Suprapubic skin (tissue), 4 donors: Measurements from ENCODE around the gene HSPA5. TPM values are rescaled to one million over a fixed set of nuclear protein-coding genes. Genes with fewer than 3 reads are reported as not detected.
A peak's percentile ranks its signal among the peaks of the same experiment; 100 is the strongest.
"Not testable (repeated sequence)": the region's sequence is repeated elsewhere in the genome, so short reads cannot be mapped to it uniquely, and the experiment has no call there.

ENCODE experiments used
- DNase-seq, 2 donors: peaks; one replicate each; pipeline ENCODE4 v3.0.0-alpha.2; 2019; ENCODE audit warnings: low spot score in 2 of 2
- H3K27ac ChIP-seq: fragments of 200-600 bp; sonication (generic); one replicate; pipeline ENCODE4 v1.5.1; 2019
- H3K27me3 ChIP-seq: fragments of 200-600 bp; sonication (generic); one replicate; pipeline ENCODE4 v1.5.1; 2019
- H3K36me3 ChIP-seq: fragments of 200-600 bp; sonication (generic); one replicate; pipeline ENCODE4 v1.5.1; 2019
- H3K4me1 ChIP-seq: fragments of 200-600 bp; sonication (generic); one replicate; pipeline ENCODE4 v1.5.1; 2019
- H3K4me3 ChIP-seq: fragments of 200-600 bp; sonication (generic); one replicate; pipeline ENCODE4 v1.5.1; 2019; ENCODE audit warnings: mild to moderate bottlenecking
- H3K9me3 ChIP-seq: fragments of 200-600 bp; sonication (generic); one replicate; pipeline ENCODE4 v1.5.1; 2019
- EP300 ChIP-seq: sonication (generic); formaldehyde crosslinking; IDR thresholded peaks from one replicate; pipeline ENCODE4 v1.6.1; 2017; ENCODE audit warnings: antibody characterized with exemption
- POLR2A ChIP-seq, 2 donors: fragments of 450-650 bp; IDR thresholded peaks; one replicate each; pipeline ENCODE4 v1.6.1; 2017; ENCODE audit warnings: antibody characterized with exemption in 2 of 2, mild to moderate bottlenecking in 2 of 2, moderate library complexity in 2 of 2
- POLR2AphosphoS5 ChIP-seq, 3 donors: sonication (generic); formaldehyde crosslinking; IDR thresholded peaks; one replicate each; pipeline ENCODE4 v1.6.1; 2017; ENCODE audit warnings: antibody characterized with exemption in 3 of 3
- WGBS: methylation state at CpG from one replicate; pipeline ENCODE4 v1.1.5; 2018; 5-methylcytosine and 5-hydroxymethylcytosine counted together
- total RNA-seq, 4 donors: library from RNA; depleted of rRNA; stranded (reverse); fragments of >200 nt; gene quantifications; one replicate each; pipeline ENCODE4 v1.1.0, GENCODE V29; 2016
- TF ChIP-seq, protein P1 (sequence below), 2 donors: fragments of 200-600 bp in 1 of 2; fragments of 450-650 bp in 1 of 2; sonication (generic) in 1 of 2; IDR thresholded peaks; one replicate each; pipeline ENCODE4 v1.5.1; 2016 to 2019; ENCODE audit warnings: antibody characterized with exemption in 2 of 2, mild to moderate bottlenecking in 1 of 2, moderate library complexity in 1 of 2

Gene HSPA5
- total RNA-seq, 4 donors from 2014 or later = 42.4 to 88.4 (median 74.6) TPM

- WGBS = 79% methylated on average over 7 of the region's 7 CpGs
- TF ChIP-seq POLR2A (IDR thresholded peaks at IDR 0.05) (no peak), EP300 (no peak), POLR2AphosphoS5 (IDR thresholded peaks at IDR 0.05) (no peak)
- TF ChIP-seq, protein P1, sequence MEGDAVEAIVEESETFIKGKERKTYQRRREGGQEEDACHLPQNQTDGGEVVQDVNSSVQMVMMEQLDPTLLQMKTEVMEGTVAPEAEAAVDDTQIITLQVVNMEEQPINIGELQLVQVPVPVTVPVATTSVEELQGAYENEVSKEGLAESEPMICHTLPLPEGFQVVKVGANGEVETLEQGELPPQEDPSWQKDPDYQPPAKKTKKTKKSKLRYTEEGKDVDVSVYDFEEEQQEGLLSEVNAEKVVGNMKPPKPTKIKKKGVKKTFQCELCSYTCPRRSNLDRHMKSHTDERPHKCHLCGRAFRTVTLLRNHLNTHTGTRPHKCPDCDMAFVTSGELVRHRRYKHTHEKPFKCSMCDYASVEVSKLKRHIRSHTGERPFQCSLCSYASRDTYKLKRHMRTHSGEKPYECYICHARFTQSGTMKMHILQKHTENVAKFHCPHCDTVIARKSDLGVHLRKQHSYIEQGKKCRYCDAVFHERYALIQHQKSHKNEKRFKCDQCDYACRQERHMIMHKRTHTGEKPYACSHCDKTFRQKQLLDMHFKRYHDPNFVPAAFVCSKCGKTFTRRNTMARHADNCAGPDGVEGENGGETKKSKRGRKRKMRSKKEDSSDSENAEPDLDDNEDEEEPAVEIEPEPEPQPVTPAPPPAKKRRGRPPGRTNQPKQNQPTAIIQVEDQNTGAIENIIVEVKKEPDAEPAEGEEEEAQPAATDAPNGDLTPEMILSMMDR (IDR thresholded peaks at IDR 0.05) = no peak
- no peak for DNase-seq
- Histone ChIP-seq H3K9me3 (no peaks in the 10 kb centered on the region), H3K27me3 (no peaks in the 10 kb centered on the region), H3K36me3 (peaks cover 59% of the 10 kb centered on the region), H3K4me1 (peaks cover 55% of the 10 kb centered on the region), H3K27ac (no peak overlapping the region), H3K4me3 (peak overlapping the region; percentile 67)
These were observed 2.8 kb downstream of the HSPA5 start for GRCh38 chr9:125238127-125238914.

- H3K4me3 ChIP-seq, DNase-seq, H3K9me3 ChIP-seq, H3K27ac ChIP-seq, H3K27me3 ChIP-seq: not testable (repeated sequence)
- WGBS = 78% methylated on average over 5 of the region's 5 CpGs
- Histone ChIP-seq H3K4me1 (peaks cover 48% of the 10 kb centered on the region), H3K36me3 (peaks cover 68% of the 10 kb centered on the region)
These were observed 4.5 kb downstream of the HSPA5 start for GRCh38 chr9:125236520-125237159.

GRCh38 chr9:125235804-125236519 is 5.2 kb downstream of the HSPA5 start:
- H3K4me3 ChIP-seq = no peak overlapping the region
- H3K36me3 ChIP-seq = peaks cover 74% of the 10 kb centered on the region
- H3K4me1 ChIP-seq = peaks cover 48% of the 10 kb centered on the region
- no peaks in the 10 kb centered on the region for H3K9me3 ChIP-seq
- no peak overlapping the region for H3K27ac ChIP-seq
- TF ChIP-seq EP300 (no peak), POLR2AphosphoS5 (IDR thresholded peaks at IDR 0.05) (no peak), POLR2A (IDR thresholded peaks at IDR 0.05) (no peak)
- TF ChIP-seq, protein P1 (IDR thresholded peaks at IDR 0.05) = no peak
- no peaks in the 10 kb centered on the region for H3K27me3 ChIP-seq
- no peak for DNase-seq
- WGBS = 46% methylated on average over 5 of the region's 5 CpGs

- Histone ChIP-seq H3K36me3 (peaks cover 86% of the 10 kb centered on the region), H3K4me1 (peaks cover 37% of the 10 kb centered on the region)
- WGBS = 96% methylated on average over 8 of the region's 8 CpGs
- not testable (repeated sequence) for H3K9me3 ChIP-seq, H3K4me3 ChIP-seq, H3K27me3 ChIP-seq, DNase-seq, H3K27ac ChIP-seq
These were observed 7.0 kb downstream of the HSPA5 start for GRCh38 chr9:125234099-125234498.

- 61% methylated on average over 3 of the region's 3 CpGs for WGBS
- H3K9me3 ChIP-seq = no peaks in the 10 kb centered on the region
- peaks cover 33% of the 10 kb centered on the region for H3K4me1 ChIP-seq
- H3K27me3 ChIP-seq = no peaks in the 10 kb centered on the region
- H3K27ac ChIP-seq = no peak overlapping the region
- H3K36me3 ChIP-seq = peaks cover 86% of the 10 kb centered on the region
- no peak for TF ChIP-seq POLR2AphosphoS5 (IDR thresholded peaks at IDR 0.05)
- no peak for TF ChIP-seq POLR2A (IDR thresholded peaks at IDR 0.05)
- TF ChIP-seq EP300 = no peak
- TF ChIP-seq, protein P1 (IDR thresholded peaks at IDR 0.05) = no peak
- no peak for DNase-seq
- H3K4me3 ChIP-seq = no peak overlapping the region
These were observed 7.5 kb downstream of the HSPA5 start for GRCh38 chr9:125233678-125234077.

DNA sequence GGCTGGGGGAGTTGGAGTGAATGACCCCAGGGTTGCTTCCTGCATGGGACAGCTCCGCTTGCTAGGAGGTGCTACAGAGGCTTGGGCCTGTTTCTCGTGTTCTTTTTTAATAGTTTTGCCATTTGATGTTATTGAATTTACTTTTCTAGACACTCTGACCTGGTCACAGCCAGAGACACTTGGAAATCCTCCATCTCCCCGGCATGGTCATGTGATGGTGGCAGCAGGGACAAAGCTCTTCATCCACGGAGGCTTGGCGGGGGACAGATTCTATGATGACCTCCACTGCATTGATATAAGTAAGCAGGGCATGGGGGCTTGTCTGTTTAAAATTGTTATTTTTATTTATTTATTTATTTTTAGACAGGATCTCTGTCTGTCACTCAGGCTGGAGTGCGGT is 13.4 kb downstream of the HSPA5 start:
- no peak overlapping the region for H3K4me3 ChIP-seq
- H3K9me3 ChIP-seq = no peaks in the 10 kb centered on the region
- no peak overlapping the region for H3K27ac ChIP-seq
- WGBS = 95% methylated on average over 6 of the region's 6 CpGs
- TF ChIP-seq, protein P1 (IDR thresholded peaks at IDR 0.05) = no peak
- no peak for TF ChIP-seq POLR2A (IDR thresholded peaks at IDR 0.05)
- no peak for TF ChIP-seq POLR2AphosphoS5 (IDR thresholded peaks at IDR 0.05)
- TF ChIP-seq EP300 = no peak
- no peaks in the 10 kb centered on the region for H3K4me1 ChIP-seq
- no peak for DNase-seq
- H3K27me3 ChIP-seq = no peaks in the 10 kb centered on the region
- H3K36me3 ChIP-seq = peaks cover 66% of the 10 kb centered on the region

GRCh38 chr9:125224858-125225257 is 16.3 kb downstream of the HSPA5 start:
- H3K4me1 ChIP-seq, H3K9me3 ChIP-seq, H3K4me3 ChIP-seq, H3K27me3 ChIP-seq, H3K27ac ChIP-seq, DNase-seq: not testable (repeated sequence)
- peaks cover 62% of the 10 kb centered on the region for H3K36me3 ChIP-seq
